Transverse colon (tissue), 4 donors: Measurements from ENCODE around the gene AOPEP. TPM values are rescaled to one million over a fixed set of nuclear protein-coding genes. Genes with fewer than 3 reads are reported as not detected.

Experiments used
- DNase-seq: peaks from one replicate; pipeline ENCODE4 v3.0.0-alpha.2; 2019
- H3K27ac ChIP-seq, 4 donors: fragments of 200-600 bp; sonication (generic); 2 replicates each; pipeline ENCODE4 v1.5.1; 2016 to 2018; ENCODE audit warnings: inconsistent platforms in 4 of 4
- H3K27me3 ChIP-seq: fragments of 200-600 bp; sonication (generic); 2 replicates; pipeline ENCODE4 v1.5.1; 2017; ENCODE audit warnings: inconsistent platforms
- H3K36me3 ChIP-seq, 4 donors: fragments of 200-600 bp; sonication (generic); 2 replicates each; pipeline ENCODE4 v1.5.1; 2017 to 2019; ENCODE audit warnings: inconsistent platforms in 4 of 4
- H3K4me1 ChIP-seq, 4 donors: fragments of 200-600 bp; sonication (generic); 2 replicates each; pipeline ENCODE4 v1.5.1; 2017 to 2020; ENCODE audit warnings: inconsistent platforms in 4 of 4
- H3K4me3 ChIP-seq, 4 donors: fragments of 200-600 bp; sonication (generic); 1 replicate in 1 of 4; 2 replicates in 3 of 4; pipeline versions ENCODE4 v1.5.1 to v1.6.1; 2017 to 2019; ENCODE audit warnings: inconsistent platforms in 4 of 4
- H3K9me3 ChIP-seq, 2 donors: fragments of 200-600 bp; sonication (generic); 2 replicates each; pipeline ENCODE4 v1.5.1; 2017 to 2019; ENCODE audit warnings: inconsistent platforms in 2 of 2
- CTCF ChIP-seq, 5 experiments: fragments of 200-600 bp in 3 of 5; fragments of 450-650 bp in 2 of 5; sonication (generic) in 3 of 5; IDR thresholded peaks; 1 replicate in 2 of 5; 2 replicates in 3 of 5; pipeline ENCODE4 v1.5.1; 2016 to 2017; ENCODE audit warnings: antibody characterized with exemption in 5 of 5, inconsistent platforms in 3 of 5, mild to moderate bottlenecking in 2 of 5, moderate library complexity in 1 of 5
- EP300 ChIP-seq: sonication (generic); formaldehyde crosslinking; IDR thresholded peaks from one replicate; pipeline ENCODE4 v1.6.1; 2017; ENCODE audit warnings: antibody characterized with exemption, low read depth
- POLR2A ChIP-seq: fragments of 450-650 bp; IDR thresholded peaks from one replicate; pipeline ENCODE4 v1.6.1; 2016; ENCODE audit warnings: antibody characterized with exemption, mild to moderate bottlenecking, moderate library complexity
- POLR2AphosphoS5 ChIP-seq, 3 donors: sonication (generic); formaldehyde crosslinking; IDR thresholded peaks; one replicate each; pipeline ENCODE4 v1.6.1; 2016; ENCODE audit warnings: antibody characterized with exemption in 3 of 3
- WGBS, 2 donors: methylation state at CpG; one replicate each; pipeline ENCODE4 v1.1.5; 2018; ENCODE audit warnings: low coverage in 1 of 2; 5-methylcytosine and 5-hydroxymethylcytosine counted together
- in situ Hi-C, 4 donors: fragments of 200-750 bp; cut with MboI; loops; one replicate each; pipeline versions ENCODE4 v1.15.0 to v1.15.1; 2017; ENCODE audit warnings: low sequenced_read_pairs in 3 of 4, low pct_ligation_motif_present in 1 of 4, low pct_unique_long_range_greater_than_20kb in 1 of 4
- intact Hi-C: fragments of 100-400 bp; cut with DNase I; formaldehyde crosslinking; loops from one replicate; pipeline ENCODE4 v1.15.1; 2023; ENCODE audit warnings: low total_unique reads
- total RNA-seq, 4 donors: library from RNA; depleted of rRNA; stranded (reverse); fragments of >200 nt; gene quantifications; one replicate each; pipeline ENCODE4 v1.1.0, GENCODE V29; 2016

AOPEP gene
- total RNA-seq, 4 donors from 2014 or later = 53.0 to 129 (median 92.7) TPM

DNA sequence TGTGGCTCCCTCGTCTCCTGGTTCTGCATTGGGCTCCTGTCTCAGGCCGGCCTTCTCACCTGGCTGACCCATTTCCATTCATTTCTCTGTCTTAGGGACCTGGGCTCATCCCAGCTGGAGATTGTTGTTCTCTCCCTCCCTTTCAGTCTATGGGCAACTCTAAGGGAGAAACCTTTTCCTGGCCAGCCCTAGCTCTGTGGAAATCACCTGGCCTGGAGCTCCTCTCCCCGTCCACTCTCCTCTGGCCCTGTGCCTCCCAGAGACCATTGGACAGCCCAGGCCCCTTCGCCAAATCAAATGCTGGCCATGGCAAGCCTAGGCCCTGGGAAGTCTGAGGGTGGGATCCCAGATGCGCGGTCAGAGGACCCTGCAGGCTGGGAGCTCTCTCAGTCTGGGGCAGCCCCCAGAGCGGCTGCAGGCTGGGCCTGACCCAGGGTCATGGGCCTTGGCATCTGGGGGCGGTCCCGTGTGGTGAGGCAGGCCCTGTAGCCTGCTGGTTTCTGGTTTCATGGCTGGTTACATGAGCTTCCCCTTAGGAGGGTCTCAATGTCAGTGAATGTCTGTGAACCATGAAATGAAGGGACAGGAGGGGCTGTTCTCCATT lies 253.5 kb downstream of the AOPEP start:
- TF ChIP-seq EP300 = no peak
- no peak for TF ChIP-seq CTCF (IDR thresholded peaks at IDR 0.05)
- no peak for TF ChIP-seq POLR2A
- no peak for TF ChIP-seq POLR2AphosphoS5 (IDR thresholded peaks at IDR 0.05)
- WGBS, 2 donors = 92% methylated on average over 9 of the region's 9 CpGs; no CpG with 5 or more reads in 1 of the 2 donors

GRCh38 chr9:94980947-94981722 lies 254.6 kb downstream of the AOPEP start:
- no peak overlapping the region for H3K27ac ChIP-seq
- intact Hi-C loops (no loop called here), in situ Hi-C loops (no loop called here)
- WGBS, 2 donors = 93 to 98% methylated on average over 6 to 9 of the region's 9 CpGs
- H3K36me3 ChIP-seq = no peaks in the 10 kb centered on the region
- no peak for TF ChIP-seq CTCF (IDR thresholded peaks at IDR 0.05)
- no peak for TF ChIP-seq POLR2AphosphoS5 (IDR thresholded peaks at IDR 0.05)
- TF ChIP-seq POLR2A = no peak
- no peak overlapping the region for H3K4me3 ChIP-seq
- H3K4me1 ChIP-seq = no peaks in the 10 kb centered on the region
- DNase-seq = no peak
- no peaks in the 10 kb centered on the region for H3K9me3 ChIP-seq
- H3K27me3 ChIP-seq = no peaks in the 10 kb centered on the region

More for the DNA sequence above, 253.5 kb downstream of the AOPEP start:
- DNase-seq = no peak
- H3K27me3 ChIP-seq = no peaks in the 10 kb centered on the region
- intact Hi-C loops = no loop called here
- no peak overlapping the region for H3K4me3 ChIP-seq
- in situ Hi-C loops = no loop called here
- H3K9me3 ChIP-seq = no peaks in the 10 kb centered on the region
- H3K4me1 ChIP-seq = no peaks in the 10 kb centered on the region
- no peak overlapping the region for H3K27ac ChIP-seq
- no peaks in the 10 kb centered on the region for H3K36me3 ChIP-seq

DNA sequence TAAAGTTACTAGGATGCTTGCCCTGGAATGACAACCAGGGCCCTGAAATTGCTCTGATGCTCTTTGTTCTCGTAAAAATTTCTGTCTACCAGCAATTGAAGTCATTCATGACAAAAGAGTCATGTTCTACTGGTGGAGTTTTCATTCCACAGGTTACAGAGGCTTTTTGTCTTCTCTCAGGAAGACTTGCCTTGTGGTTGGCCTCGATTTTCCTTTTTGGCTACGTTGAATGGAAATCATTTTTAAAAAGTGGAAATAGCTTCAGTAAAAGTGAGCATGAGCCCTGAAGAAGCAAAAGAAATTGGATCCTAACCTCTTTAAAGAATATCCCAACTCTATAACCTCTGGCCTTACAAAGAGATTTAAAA lies 255.2 kb downstream of the AOPEP start:
- H3K4me3 ChIP-seq = no peak overlapping the region
- H3K27me3 ChIP-seq = no peaks in the 10 kb centered on the region
- WGBS, 2 donors = 89 to 91% methylated on average over 3 of the region's 3 CpGs
- H3K27ac ChIP-seq = no peak overlapping the region
- H3K9me3 ChIP-seq = no peaks in the 10 kb centered on the region
- TF ChIP-seq POLR2AphosphoS5 (IDR thresholded peaks at IDR 0.05) (no peak), EP300 (no peak), POLR2A (no peak), CTCF (IDR thresholded peaks at IDR 0.05) (no peak)
- no peaks in the 10 kb centered on the region for H3K36me3 ChIP-seq
- intact Hi-C loops = no loop called here
- H3K4me1 ChIP-seq = no peaks in the 10 kb centered on the region
- in situ Hi-C loops = no loop called here
- DNase-seq = no peak

- in situ Hi-C loops = no loop called here
- intact Hi-C loops = no loop called here
- Histone ChIP-seq H3K4me1 (no peaks in the 10 kb centered on the region), H3K27ac (no peak overlapping the region), H3K36me3 (no peaks in the 10 kb centered on the region), H3K4me3 (no peak overlapping the region), H3K27me3 (no peaks in the 10 kb centered on the region), H3K9me3 (no peaks in the 10 kb centered on the region)
- no peak for DNase-seq
- TF ChIP-seq POLR2A (no peak), POLR2AphosphoS5 (IDR thresholded peaks at IDR 0.05) (no peak), CTCF (IDR thresholded peaks at IDR 0.05) (no peak), EP300 (no peak)
- 79 to 90% methylated on average over 6 of the region's 6 CpGs for WGBS, 2 donors
Observed at GRCh38 chr9:94982211-94982610, 255.7 kb downstream of the AOPEP start.
